ENCODE data around the gene ARL6IP5. TPM values are rescaled to one million over a fixed set of nuclear protein-coding genes. Genes with fewer than 3 reads are reported as not detected.

ARL6IP5 gene
- total and polyA plus RNA-seq, 8 donors: 74.0 to 184 (median 102) TPM

DNA sequence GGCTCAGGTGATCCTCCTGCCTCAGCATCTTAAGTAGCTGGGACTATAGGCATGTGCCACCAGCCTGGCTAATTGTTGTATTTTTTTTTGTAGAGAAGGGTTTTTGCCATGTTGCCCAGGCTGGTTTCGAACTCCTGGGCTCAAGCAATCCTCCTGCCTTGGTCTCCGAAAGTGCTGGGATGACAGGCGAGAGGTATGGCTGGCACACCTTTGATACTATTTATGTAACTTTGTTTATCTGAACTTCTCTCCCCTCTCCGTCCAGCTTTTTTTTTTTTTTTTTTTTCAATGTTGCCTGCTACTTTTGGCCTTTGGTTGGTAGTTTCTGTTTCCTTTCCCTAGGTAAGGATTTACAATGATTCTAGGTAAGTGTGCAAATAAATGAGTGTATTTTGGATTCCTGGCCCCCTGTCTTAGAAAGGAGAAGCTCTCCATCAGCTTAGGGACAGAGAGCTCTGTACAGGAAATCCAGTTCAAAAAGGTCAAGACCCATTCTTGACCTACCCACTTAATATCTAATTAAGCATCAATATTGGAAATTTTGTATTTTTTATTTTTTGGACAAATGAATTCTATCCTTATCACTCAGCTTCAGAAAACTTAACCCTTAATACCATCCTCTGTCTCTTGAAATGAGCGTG lies 6.8 kb downstream of the ARL6IP5 start:
- Histone ChIP-seq H3K27me3 (no peaks in the 10 kb centered on the region), H3K4me3 (peak overlapping the region in 1 of 2 donors; percentile 9), H3K27ac (peak overlapping the region; percentile 61 to 92), H3K9me3 (no peaks in the 10 kb centered on the region), H3K36me3 (peaks cover 3 to 11% of the 10 kb centered on the region in 2 donors), H3K4me1 (peaks cover 52 to 100% of the 10 kb centered on the region in 2 donors)
- TF ChIP-seq CTCF (IDR thresholded peaks at IDR 0.05): no peak
- no peak for DNase-seq
- intact Hi-C loops (cut with DNase I): no loop called here
- no peak for ATAC-seq

- no peak for DNase-seq
- peaks cover 48 to 100% of the 10 kb centered on the region in 2 donors for H3K4me1 ChIP-seq
These were observed 7.3 kb downstream of the ARL6IP5 start for GRCh38 chr3:69092030-69092516.

GRCh38 chr3:69094467-69095205 lies 9.9 kb downstream of the ARL6IP5 start:
- no peaks in the 10 kb centered on the region for H3K9me3 ChIP-seq
- H3K27me3 ChIP-seq: no peaks in the 10 kb centered on the region
- H3K4me1 ChIP-seq: peaks cover 38 to 97% of the 10 kb centered on the region in 2 donors
- peak; percentile 19 for ATAC-seq
- H3K27ac ChIP-seq: peak overlapping the region; percentile 72 to 92
- no peak for TF ChIP-seq CTCF (IDR thresholded peaks at IDR 0.05)
- intact Hi-C loops (cut with DNase I): no loop called here
- DNase-seq: no peak
- H3K4me3 ChIP-seq: no peak overlapping the region
- H3K36me3 ChIP-seq: peaks cover 3 to 11% of the 10 kb centered on the region in 2 donors

More at GRCh38 chr3:69092030-69092516, 7.3 kb downstream of the ARL6IP5 start:
- Histone ChIP-seq H3K27ac (peak overlapping the region; percentile 61 to 92), H3K36me3 (peaks cover 3 to 11% of the 10 kb centered on the region in 2 donors), H3K4me3 (peak overlapping the region in 1 of 2 donors; percentile 9), H3K9me3 (no peaks in the 10 kb centered on the region), H3K27me3 (no peaks in the 10 kb centered on the region)
- intact Hi-C loops (cut with DNase I): no loop called here
- ATAC-seq: peak; percentile 40
- TF ChIP-seq CTCF (IDR thresholded peaks at IDR 0.05): no peak

GRCh38 chr3:69095636-69096035 lies 10.9 kb downstream of the ARL6IP5 start:
- intact Hi-C loops (cut with DNase I): no loop called here
- no peak for ATAC-seq
- DNase-seq: no peak
- Histone ChIP-seq H3K27me3 (no peaks in the 10 kb centered on the region), H3K27ac (peak overlapping the region; percentile 33 to 92), H3K4me1 (peaks cover 29 to 90% of the 10 kb centered on the region in 2 donors), H3K36me3 (peaks cover 1 to 11% of the 10 kb centered on the region in 2 donors), H3K4me3 (no peak overlapping the region), H3K9me3 (no peaks in the 10 kb centered on the region)
- no peak for TF ChIP-seq CTCF (IDR thresholded peaks at IDR 0.05)

GRCh38 chr3:69096299-69096698 lies 11.6 kb downstream of the ARL6IP5 start:
- H3K27me3 ChIP-seq: no peaks in the 10 kb centered on the region
- peaks cover 23 to 83% of the 10 kb centered on the region in 2 donors for H3K4me1 ChIP-seq
- no peak for TF ChIP-seq CTCF (IDR thresholded peaks at IDR 0.05)
- DNase-seq (no peak), ATAC-seq (no peak)
- H3K36me3 ChIP-seq: peaks cover 0 to 4% of the 10 kb centered on the region in 2 donors
- H3K27ac ChIP-seq: peak overlapping the region in 1 of 2 donors; percentile 33
- H3K4me3 ChIP-seq: no peak overlapping the region
- no peaks in the 10 kb centered on the region for H3K9me3 ChIP-seq
- intact Hi-C loops (cut with DNase I): no loop called here
